Measurements from ENCODE around the gene MTMR1.

DNA sequence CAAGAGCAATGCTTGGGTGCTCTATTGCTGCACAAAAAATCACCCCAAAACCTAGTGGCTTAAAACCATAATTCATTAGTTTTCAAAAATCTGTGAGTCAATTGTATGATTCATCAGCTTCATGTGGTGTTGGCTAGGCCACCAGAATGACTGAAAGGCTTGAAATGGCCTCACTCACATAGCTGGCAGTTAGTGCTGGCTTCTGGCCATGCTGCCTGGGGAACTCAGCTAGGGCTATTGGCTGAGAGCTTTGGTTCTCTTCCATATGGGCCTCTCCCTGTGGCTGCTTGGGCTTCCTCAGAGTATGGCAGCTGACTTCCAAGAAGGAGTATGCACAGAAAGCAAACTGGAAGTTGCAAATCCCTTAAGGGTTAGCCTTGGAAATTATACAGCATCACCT lies 3.1 kb upstream of the MTMR1 start:
- no peak for TF ChIP-seq POLR2AphosphoS5 (IDR thresholded peaks at IDR 0.05)
- TF ChIP-seq, protein P1, sequence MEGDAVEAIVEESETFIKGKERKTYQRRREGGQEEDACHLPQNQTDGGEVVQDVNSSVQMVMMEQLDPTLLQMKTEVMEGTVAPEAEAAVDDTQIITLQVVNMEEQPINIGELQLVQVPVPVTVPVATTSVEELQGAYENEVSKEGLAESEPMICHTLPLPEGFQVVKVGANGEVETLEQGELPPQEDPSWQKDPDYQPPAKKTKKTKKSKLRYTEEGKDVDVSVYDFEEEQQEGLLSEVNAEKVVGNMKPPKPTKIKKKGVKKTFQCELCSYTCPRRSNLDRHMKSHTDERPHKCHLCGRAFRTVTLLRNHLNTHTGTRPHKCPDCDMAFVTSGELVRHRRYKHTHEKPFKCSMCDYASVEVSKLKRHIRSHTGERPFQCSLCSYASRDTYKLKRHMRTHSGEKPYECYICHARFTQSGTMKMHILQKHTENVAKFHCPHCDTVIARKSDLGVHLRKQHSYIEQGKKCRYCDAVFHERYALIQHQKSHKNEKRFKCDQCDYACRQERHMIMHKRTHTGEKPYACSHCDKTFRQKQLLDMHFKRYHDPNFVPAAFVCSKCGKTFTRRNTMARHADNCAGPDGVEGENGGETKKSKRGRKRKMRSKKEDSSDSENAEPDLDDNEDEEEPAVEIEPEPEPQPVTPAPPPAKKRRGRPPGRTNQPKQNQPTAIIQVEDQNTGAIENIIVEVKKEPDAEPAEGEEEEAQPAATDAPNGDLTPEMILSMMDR (IDR thresholded peaks at IDR 0.05; ENCODE audit: poor library complexity, severe bottlenecking), result no peak
- TF ChIP-seq EZH2 (IDR thresholded peaks at IDR 0.05; ENCODE audit: borderline replicate concordance, insufficient read depth, low read length, poor library complexity, severe bottlenecking), result no peak
- TF ChIP-seq, protein P2, sequence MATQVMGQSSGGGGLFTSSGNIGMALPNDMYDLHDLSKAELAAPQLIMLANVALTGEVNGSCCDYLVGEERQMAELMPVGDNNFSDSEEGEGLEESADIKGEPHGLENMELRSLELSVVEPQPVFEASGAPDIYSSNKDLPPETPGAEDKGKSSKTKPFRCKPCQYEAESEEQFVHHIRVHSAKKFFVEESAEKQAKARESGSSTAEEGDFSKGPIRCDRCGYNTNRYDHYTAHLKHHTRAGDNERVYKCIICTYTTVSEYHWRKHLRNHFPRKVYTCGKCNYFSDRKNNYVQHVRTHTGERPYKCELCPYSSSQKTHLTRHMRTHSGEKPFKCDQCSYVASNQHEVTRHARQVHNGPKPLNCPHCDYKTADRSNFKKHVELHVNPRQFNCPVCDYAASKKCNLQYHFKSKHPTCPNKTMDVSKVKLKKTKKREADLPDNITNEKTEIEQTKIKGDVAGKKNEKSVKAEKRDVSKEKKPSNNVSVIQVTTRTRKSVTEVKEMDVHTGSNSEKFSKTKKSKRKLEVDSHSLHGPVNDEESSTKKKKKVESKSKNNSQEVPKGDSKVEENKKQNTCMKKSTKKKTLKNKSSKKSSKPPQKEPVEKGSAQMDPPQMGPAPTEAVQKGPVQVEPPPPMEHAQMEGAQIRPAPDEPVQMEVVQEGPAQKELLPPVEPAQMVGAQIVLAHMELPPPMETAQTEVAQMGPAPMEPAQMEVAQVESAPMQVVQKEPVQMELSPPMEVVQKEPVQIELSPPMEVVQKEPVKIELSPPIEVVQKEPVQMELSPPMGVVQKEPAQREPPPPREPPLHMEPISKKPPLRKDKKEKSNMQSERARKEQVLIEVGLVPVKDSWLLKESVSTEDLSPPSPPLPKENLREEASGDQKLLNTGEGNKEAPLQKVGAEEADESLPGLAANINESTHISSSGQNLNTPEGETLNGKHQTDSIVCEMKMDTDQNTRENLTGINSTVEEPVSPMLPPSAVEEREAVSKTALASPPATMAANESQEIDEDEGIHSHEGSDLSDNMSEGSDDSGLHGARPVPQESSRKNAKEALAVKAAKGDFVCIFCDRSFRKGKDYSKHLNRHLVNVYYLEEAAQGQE (IDR thresholded peaks at IDR 0.05; ENCODE audit: borderline replicate concordance), result no peak
- no peak for TF ChIP-seq MXI1 (conservative IDR thresholded peaks at IDR 0.05; ENCODE audit: poor library complexity, severe bottlenecking)

Measured in neural cell (in vitro differentiated cells).